GM18861 (cell line): ENCODE measurements around the gene PPP1R14B.

Experiments
- ATAC-seq: cut with Tn5 transposase; IDR thresholded peaks from one replicate; pipeline ENCODE4 v1.9.1; 2021; ENCODE audit not compliant: unreplicated experiment

PPP1R14B gene

DNA sequence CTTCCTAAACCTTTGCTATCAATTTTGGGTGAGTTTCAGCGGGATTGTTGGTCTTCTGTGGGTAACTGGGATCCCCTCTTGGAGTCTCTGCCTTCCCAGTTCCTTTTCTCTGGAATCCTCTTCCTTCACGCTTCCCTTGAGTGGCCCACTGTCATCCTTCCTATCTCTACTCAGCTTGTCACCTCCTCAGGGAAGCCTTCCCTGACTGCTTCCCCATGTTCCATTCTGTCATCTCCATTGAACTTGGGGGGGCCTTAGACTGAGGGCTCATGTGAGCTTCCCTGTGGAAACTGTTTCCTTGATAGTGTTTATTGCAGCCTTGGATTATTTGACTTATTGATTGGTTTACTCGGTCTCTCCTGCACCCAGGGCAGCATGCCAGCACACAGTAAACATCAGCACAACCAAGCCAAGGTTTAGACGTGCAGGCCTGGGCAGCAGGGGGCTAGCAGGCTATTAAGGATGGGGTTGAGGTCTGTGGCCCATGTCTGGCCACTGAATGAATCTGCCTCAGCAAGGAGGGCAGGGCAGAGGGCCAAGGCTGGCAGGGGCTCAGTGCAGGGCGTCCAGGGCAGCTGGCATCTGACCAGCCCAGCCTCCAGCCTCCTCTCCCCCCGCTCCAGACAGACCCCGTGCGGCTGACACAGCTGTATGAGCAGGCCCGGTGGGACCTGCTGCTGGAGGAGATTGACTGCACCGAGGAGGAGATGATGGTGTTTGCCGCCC lies 28.0 kb downstream of the PPP1R14B start:
- ATAC-seq, result no peak

DNA sequence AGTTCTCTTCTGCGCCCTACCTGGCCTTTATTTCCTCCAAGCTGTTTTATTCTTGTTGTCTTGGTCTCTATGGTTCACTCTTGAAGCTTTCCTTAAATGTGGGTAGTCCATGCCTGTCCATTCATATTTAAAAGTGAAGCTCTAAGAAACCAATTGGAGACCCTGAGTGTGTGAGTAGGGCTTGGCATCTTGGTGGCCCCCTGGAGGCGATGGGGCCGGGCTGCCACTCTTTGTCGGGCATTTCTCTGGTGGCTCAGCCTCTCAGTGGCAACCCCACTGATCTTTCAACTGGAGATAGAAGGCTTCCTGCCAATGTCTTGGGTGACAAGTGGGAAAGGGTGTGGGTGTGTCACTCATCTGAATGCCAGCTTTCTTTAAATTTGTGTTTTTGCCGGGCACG lies 29.9 kb downstream of the PPP1R14B start:
- ATAC-seq, result no peak

DNA sequence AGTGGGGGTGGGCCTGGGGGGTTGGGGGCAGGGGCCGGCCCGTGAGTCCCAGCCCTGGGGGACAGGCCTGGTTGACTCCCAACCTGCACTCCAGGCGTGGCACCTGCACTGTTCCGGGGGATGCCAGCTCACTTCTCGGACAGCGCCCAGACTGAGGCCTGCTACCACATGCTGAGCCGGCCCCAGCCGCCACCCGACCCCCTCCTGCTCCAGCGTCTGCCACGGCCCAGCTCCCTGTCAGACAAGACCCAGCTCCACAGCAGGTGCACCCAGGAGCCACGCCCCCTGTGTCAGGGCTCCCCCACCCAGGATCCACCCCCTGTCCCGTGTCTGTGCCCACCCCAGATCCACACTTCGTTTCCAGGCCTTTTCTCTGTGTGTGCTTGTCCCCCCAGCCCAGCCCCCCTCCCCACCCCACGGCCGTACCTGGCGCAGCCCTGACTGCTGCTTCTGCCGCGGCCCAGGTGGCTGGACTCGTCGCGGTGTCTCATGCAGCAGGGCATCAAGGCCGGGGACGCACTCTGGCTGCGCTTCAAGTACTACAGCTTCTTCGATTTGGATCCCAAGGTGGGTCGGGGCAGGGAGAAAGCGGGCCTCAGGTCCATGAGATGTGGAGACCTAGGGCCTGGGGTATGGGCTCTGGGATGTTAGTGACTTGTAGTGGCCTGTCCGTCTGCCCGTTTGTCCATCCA lies 35.4 kb downstream of the PPP1R14B start:
- ATAC-seq, result no peak

- no peak for ATAC-seq
These were observed 36.3 kb downstream of the PPP1R14B start for GRCh38 chr11:64210301-64211020.

GRCh38 chr11:64209563-64209843 lies 37.2 kb downstream of the PPP1R14B start:
- no peak for ATAC-seq

DNA sequence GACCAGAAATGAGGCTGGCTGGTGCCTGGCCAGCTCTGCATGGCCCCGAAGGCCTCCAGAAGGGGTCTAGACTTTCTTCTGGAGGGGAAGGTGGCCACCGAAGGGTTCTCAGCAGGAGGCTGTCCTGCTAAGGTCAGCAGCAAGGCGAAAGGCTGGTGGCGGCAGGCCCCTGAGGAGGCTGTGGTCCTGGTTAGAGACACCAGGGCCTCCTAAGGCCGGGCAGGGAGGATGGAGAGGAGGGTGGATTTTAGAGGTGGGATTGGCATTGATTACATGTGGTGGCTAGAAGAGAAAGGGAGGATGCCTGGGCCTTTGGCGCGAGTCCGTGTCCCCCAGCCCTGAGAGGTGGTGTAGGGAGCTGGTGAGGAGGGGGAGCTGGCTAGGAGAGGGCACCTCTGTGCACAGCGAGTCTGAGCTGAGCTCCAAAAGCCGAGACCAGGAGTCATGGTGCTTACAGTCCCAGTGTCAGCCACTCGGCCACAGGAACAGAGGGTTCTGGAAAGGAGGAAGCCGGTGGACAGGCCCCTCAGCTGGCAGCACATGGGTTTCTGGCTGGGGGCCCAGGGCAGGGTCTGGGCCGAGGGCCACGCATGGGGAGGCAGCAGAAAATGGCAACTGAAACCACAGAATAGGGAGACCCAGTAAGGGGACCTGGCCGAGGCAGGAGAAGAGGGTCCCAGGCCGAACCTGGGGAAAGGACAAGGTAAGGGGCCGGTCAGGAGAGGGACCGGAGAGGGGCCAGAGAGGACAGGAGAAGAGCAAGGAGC lies 37.8 kb downstream of the PPP1R14B start:
- no peak for ATAC-seq

GRCh38 chr11:64208086-64208795 lies 38.5 kb downstream of the PPP1R14B start:
- no peak for ATAC-seq

GRCh38 chr11:64207256-64208085 lies 39.3 kb downstream of the PPP1R14B start:
- peak; percentile 47 for ATAC-seq

DNA sequence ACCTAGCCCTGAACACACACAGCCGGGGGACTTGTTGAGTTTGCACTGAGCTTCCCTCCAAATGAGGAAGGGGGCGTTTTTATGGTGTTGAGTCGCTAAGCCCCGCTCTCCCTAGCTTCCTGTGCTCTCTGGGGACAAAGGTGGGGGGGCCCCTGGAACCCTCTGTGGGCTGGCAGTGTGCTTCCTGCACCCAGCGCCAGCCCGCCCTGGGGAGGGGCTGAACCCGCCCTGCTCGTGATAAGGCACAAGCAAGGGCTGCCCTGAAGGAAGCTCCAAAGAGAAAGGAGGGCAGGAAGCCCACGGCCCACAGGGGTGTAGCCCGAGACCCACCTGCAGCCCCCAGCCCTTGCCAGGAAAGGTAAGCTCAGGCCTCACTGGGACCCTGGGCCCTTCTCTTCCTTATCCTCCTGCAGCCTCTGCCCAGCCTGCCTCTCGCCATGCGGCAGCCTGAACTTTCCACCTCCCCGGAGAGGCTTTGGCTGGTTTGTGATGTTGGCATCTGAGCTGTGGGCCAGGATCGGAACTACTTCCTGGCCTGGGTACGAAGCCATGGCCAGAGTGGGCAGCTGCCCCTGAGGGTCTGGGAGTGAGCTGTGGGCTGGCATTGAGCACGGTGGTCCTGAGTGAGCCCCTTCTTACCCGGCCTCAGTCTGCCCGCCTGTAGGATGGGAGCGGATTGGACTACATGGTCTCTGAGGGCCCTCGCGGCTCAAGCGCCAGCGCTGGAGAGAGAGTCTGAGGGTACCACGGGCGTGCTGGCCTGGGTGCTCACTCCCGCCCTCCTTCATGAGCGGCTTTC lies 40.1 kb downstream of the PPP1R14B start, which contains the start of gene FERMT3:
TSS of gene FERMT3 (plus strand) at position 265 of the 799 bp plus-strand sequence. CDS start 644 bp downstream, outside the sequence.
- peak; percentile 38 for ATAC-seq

- no peak for ATAC-seq
These were observed 42.2 kb downstream of the PPP1R14B start for GRCh38 chr11:64204464-64204989.

- ATAC-seq, result no peak
These were observed 42.7 kb downstream of the PPP1R14B start for GRCh38 chr11:64204080-64204440.

GRCh38 chr11:64203421-64204079 lies 43.2 kb downstream of the PPP1R14B start:
- ATAC-seq, result no peak

DNA sequence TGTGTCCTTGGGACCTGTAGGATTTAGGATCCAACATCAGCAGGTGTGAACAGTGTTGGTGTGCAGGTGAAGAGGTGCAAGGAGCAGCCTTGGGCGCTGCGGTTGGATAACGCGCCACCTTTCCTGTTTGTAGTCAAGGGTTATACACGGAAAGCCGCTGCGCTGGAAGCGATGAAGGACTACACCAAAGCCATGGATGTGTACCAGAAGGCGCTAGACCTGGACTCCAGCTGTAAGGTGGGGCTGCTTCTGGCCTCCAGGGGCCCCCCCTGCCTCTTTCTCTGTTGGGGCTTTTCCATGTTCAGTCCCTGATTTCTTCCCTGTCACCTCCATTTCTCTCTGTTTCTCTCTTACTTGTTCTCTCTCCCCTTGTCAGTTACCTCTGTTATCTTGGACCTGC lies 43.8 kb downstream of the PPP1R14B start:
- no peak for ATAC-seq

GRCh38 chr11:64201543-64201942 lies 45.2 kb downstream of the PPP1R14B start:
- ATAC-seq, result no peak

GRCh38 chr11:64198511-64198910 lies 48.2 kb downstream of the PPP1R14B start:
- no peak for ATAC-seq

DNA sequence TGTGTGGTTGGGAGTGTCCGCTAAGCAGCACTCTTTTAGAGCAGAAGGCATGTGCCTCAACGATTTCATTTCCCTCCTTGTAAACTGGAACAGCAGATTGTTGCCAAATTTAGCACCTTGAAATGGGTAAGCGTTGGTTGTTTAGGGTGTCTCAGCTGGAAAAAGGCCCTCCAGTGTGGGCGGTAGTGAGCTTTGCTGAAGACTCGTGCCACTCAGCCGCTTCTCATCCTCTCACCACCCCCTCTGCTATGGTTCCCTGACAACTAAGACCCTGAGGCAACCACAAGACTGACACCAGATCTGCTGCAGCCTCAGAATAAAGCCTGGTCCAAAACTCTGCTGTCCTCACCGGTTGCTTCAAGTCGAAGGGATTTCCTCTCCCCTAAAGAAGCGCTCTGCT lies 50.1 kb downstream of the PPP1R14B start:
- no peak for ATAC-seq
